Measurements from ENCODE around the gene IFITM1. TPM values are rescaled to one million over a fixed set of nuclear protein-coding genes. Genes with fewer than 3 reads are reported as not detected.

The IFITM1 gene
- total and polyA plus RNA-seq, 9 of the 15 experiments (the other 6 are each of a cell fraction or from before 2014, with no cell fraction given) = 691 to 5,579 (median 974) TPM

DNA sequence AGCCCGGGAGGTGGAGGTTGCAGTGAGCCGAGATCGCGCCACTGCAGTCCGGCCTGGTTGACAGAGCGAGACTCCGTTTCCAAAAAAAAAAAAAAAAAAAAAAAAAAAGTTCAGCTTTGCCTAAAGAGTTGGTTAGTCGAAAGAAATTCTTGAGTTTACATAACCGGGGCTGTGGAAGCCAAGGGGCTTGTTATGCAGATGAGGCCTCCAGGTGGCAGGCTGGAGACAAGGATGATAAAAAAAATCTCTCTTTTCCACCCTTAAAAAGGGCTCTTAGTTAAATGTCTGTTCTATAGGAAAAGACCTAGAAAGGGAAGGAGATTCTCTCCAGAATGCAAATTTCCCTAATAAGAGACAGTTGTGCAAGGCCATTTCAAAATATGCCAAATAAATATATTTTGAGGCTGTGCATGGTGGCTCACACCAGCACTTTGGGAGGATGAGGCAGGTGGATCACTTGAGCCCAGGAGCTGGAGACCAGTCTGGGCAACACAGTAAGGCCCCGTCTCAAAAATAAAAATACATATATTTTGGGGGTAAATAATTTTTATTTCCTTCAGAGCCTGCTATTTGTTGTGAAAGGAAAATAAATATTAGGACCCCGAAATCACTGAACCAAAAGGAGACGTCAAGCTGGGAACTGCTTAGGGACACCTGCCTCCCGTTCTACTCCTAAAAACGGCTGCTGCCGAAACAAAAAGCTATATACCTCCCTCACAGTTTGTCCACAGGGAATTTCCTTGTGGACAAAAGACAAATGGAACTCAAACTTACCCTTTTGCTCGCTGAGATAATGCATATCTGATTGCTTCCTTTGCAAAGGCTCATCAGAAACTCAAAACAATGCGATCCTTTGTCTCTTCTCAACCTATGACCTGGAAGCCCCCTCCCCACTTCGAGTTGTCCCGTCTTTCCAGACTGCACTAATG is 8.7 kb upstream of the IFITM1 start:
- ChIA-PET CTCF (ENCODE audit: low intra/inter-chr PET ratio) (interaction anchor here (0.7 to 0.9 kb wide), 3 partner anchors 50 to 143 kb away, joined by 3 to 6 read pairs (median 4); no protein-coding TSS in a partner anchor), POLR2A (interaction anchor here (0.9 to 2.1 kb wide), 6 partner anchors 10 to 201 kb away, joined by 3 to 10 read pairs (median 4); partner anchors contain the start of genes BET1L and RIC8A)
- FAIRE-seq = peak; percentile 11
- Histone ChIP-seq H3K4me2 (ENCODE audit: insufficient read depth, low read length) (no peak overlapping the region), H3K4me1 (replicated peaks in 1 of 2; ENCODE audit: control insufficient read depth in 2 of 2, insufficient read depth in 2 of 2, low read length in 2 of 2) (peaks cover 19 to 40% of the 10 kb centered on the region in 2 experiments), H3K27ac (ENCODE audit: extremely low read depth, low read depth, low read length) (no peak overlapping the region), H3K4me3 (no peak overlapping the region), H3K27me3 (ENCODE audit: control insufficient read depth in 2 of 2, insufficient read depth in 2 of 2, low read length in 2 of 2) (no peaks in the 10 kb centered on the region), H3K9me3 (replicated peaks; ENCODE audit: control insufficient read depth, insufficient read depth, low read depth, low read length) (no peaks in the 10 kb centered on the region; the same call in 1 of the 2 replicates), H3K36me3 (ENCODE audit: control insufficient read depth, insufficient read depth, low read length) (0 out of 3 replicates have a peak, but pooled peaks cover 3% of the 10 kb centered on the region), H3K79me2 (ENCODE audit: control insufficient read depth, insufficient read depth, low read length) (peaks cover 21% of the 10 kb centered on the region), H4K20me1 (replicated peaks; ENCODE audit: control insufficient read depth, insufficient read depth, low read length) (no peaks in the 10 kb centered on the region), H3K9me1 (ENCODE audit: control insufficient read depth, insufficient read depth, low read length) (no peaks in the 10 kb centered on the region), H2AFZ (ENCODE audit: low read depth, low read length) (peak overlapping the region; percentile 84), H3K9ac (ENCODE audit: insufficient read depth in 1 of 2, low read depth in 2 of 2, low read length in 2 of 2) (no peak overlapping the region; a peak in 1 of 4 replicates)
- peak; percentile 63 for ATAC-seq
- intact Hi-C loops (cut with micrococcal nuclease) = loop anchor here (2.0 kb wide), 1 partner anchor 50 kb away; no protein-coding TSS in a partner anchor
- peak; percentile 56 to 79 (median 68) for DNase-seq (ENCODE audit: extremely low read depth in 1 of 4, low spot score in 3 of 4)
- in situ Hi-C loops (cut with MboI) = no loop called here
- no TSS peak for BruUV-seq (replicated peaks)
- 42% methylated on average over 14 of the region's 19 CpGs for WGBS (ENCODE audit: insufficient coverage, low coverage, missing lambda C conversion rate)
- TF ChIP-seq, protein P1, sequence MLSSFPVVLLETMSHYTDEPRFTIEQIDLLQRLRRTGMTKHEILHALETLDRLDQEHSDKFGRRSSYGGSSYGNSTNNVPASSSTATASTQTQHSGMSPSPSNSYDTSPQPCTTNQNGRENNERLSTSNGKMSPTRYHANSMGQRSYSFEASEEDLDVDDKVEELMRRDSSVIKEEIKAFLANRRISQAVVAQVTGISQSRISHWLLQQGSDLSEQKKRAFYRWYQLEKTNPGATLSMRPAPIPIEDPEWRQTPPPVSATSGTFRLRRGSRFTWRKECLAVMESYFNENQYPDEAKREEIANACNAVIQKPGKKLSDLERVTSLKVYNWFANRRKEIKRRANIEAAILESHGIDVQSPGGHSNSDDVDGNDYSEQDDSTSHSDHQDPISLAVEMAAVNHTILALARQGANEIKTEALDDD (IDR thresholded peaks at IDR 0.05) = 0 out of 2 replicates have a peak, but pooled peaks have one; percentile 38
- TF ChIP-seq ZNF717 (CRISPR knock-in tag; IDR thresholded peaks at IDR 0.05) (no peak), RB1 (IDR thresholded peaks at IDR 0.05; ENCODE audit: low read depth) (no peak), NFXL1 (CRISPR knock-in tag; IDR thresholded peaks at IDR 0.05) (no peak), ZFP36 (IDR thresholded peaks at IDR 0.05; ENCODE audit: low read depth, low read length, partially characterized antibody) (no peak), PHF21A (IDR thresholded peaks at IDR 0.05; ENCODE audit: borderline replicate concordance, low read depth) (no peak), RUNX1 (IDR thresholded peaks at IDR 0.05; ENCODE audit: low read depth) (no peak), ZNF699 (CRISPR knock-in tag; IDR thresholded peaks at IDR 0.05; ENCODE audit: insufficient replicate concordance) (no peak), KLF16 (IDR thresholded peaks at IDR 0.05) (peak; percentile 37; the same call in 1 of the 2 replicates), ZNF445 (CRISPR knock-in tag; IDR thresholded peaks at IDR 0.05; ENCODE audit: low read depth) (no peak), ETS2 (tag; IDR thresholded peaks at IDR 0.05; ENCODE audit: borderline replicate concordance, poor library complexity, severe bottlenecking) (no peak), TEAD4 (IDR thresholded peaks at IDR 0.05; ENCODE audit: low read length) (peak; percentile 38; the same call in 1 of the 2 replicates), TEAD4 (CRISPR knock-in tag; IDR thresholded peaks at IDR 0.05; ENCODE audit: borderline replicate concordance) (no peak), EWSR1 (IDR thresholded peaks at IDR 0.05; ENCODE audit: borderline replicate concordance, low read depth, partially characterized antibody) (no peak)
- TF ChIP-seq, protein P2, sequence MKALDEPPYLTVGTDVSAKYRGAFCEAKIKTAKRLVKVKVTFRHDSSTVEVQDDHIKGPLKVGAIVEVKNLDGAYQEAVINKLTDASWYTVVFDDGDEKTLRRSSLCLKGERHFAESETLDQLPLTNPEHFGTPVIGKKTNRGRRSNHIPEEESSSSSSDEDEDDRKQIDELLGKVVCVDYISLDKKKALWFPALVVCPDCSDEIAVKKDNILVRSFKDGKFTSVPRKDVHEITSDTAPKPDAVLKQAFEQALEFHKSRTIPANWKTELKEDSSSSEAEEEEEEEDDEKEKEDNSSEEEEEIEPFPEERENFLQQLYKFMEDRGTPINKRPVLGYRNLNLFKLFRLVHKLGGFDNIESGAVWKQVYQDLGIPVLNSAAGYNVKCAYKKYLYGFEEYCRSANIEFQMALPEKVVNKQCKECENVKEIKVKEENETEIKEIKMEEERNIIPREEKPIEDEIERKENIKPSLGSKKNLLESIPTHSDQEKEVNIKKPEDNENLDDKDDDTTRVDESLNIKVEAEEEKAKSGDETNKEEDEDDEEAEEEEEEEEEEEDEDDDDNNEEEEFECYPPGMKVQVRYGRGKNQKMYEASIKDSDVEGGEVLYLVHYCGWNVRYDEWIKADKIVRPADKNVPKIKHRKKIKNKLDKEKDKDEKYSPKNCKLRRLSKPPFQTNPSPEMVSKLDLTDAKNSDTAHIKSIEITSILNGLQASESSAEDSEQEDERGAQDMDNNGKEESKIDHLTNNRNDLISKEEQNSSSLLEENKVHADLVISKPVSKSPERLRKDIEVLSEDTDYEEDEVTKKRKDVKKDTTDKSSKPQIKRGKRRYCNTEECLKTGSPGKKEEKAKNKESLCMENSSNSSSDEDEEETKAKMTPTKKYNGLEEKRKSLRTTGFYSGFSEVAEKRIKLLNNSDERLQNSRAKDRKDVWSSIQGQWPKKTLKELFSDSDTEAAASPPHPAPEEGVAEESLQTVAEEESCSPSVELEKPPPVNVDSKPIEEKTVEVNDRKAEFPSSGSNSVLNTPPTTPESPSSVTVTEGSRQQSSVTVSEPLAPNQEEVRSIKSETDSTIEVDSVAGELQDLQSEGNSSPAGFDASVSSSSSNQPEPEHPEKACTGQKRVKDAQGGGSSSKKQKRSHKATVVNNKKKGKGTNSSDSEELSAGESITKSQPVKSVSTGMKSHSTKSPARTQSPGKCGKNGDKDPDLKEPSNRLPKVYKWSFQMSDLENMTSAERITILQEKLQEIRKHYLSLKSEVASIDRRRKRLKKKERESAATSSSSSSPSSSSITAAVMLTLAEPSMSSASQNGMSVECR (CRISPR knock-in tag; IDR thresholded peaks at IDR 0.05) = no peak

All from K562 (cell line).